Keratinocyte (primary cell): ENCODE results near the gene CDC42EP3.

Experiments used
- CTCF ChIP-seq, 3 experiments: IDR thresholded peaks in 1 of 3; conservative IDR thresholded peaks in 1 of 3; optimal IDR thresholded peaks in 1 of 3; 2 replicates in 2 of 3; 3 replicates in 1 of 3; pipeline versions ENCODE3 to v1.5.1; 2011; ENCODE audit warnings: low read length in 3 of 3, mild to moderate bottlenecking in 3 of 3, moderate library complexity in 2 of 3, control low read depth in 1 of 3, inconsistent platforms in 1 of 3; ENCODE audit not compliant: insufficient read depth in 2 of 3; ENCODE audit errors: extremely low read depth in 1 of 3
- EZH2 ChIP-seq: IDR thresholded peaks from one replicate; pipeline ENCODE4 v1.6.1; 2012; ENCODE audit warnings: inconsistent platforms, mild to moderate bottlenecking, low read length, moderate library complexity

- TF ChIP-seq CTCF (optimal IDR thresholded peaks at IDR 0.05 in 1 of 3, IDR thresholded peaks at IDR 0.05 in 1 of 3, conservative IDR thresholded peaks at IDR 0.05 in 1 of 3; ENCODE audit: extremely low read depth in 1 of 3, insufficient read depth in 2 of 3, low read length in 3 of 3), result no peak
- no peak for TF ChIP-seq EZH2
These were observed 27.3 kb downstream of the CDC42EP3 start for GRCh38 chr2:37644191-37644590.
